ENCODE measurements around the gene NUPR1.
"Not testable (repeated sequence)": the region's sequence is repeated elsewhere in the genome, so short reads cannot be mapped to it uniquely, and the experiment has no call there.

The NUPR1 gene

GRCh38 chr16:28527100-28527785, 11.5 kb downstream of the NUPR1 start:
- not testable (repeated sequence) for DNase-seq (ENCODE audit: low read depth in 3 of 3)

- no peak for DNase-seq (ENCODE audit: low read depth in 3 of 3)
These were observed 12.3 kb downstream of the NUPR1 start for GRCh38 chr16:28526201-28527099.

GRCh38 chr16:28524681-28525171, 14.0 kb downstream of the NUPR1 start:
- DNase-seq (ENCODE audit: low read depth in 3 of 3), result no peak

GRCh38 chr16:28522792-28523191, 16.0 kb downstream of the NUPR1 start:
- DNase-seq (ENCODE audit: low read depth in 3 of 3), result no peak

GRCh38 chr16:28521436-28521835, 17.3 kb downstream of the NUPR1 start:
- no peak for DNase-seq (ENCODE audit: low read depth in 3 of 3)

GRCh38 chr16:28520672-28521071, 18.1 kb downstream of the NUPR1 start:
- no peak for DNase-seq (ENCODE audit: low read depth in 3 of 3)

GRCh38 chr16:28514246-28514645, 24.5 kb downstream of the NUPR1 start:
- no peak for DNase-seq (ENCODE audit: low read depth in 3 of 3)

- no peak for DNase-seq (ENCODE audit: low read depth in 3 of 3)
These were observed 25.1 kb downstream of the NUPR1 start for GRCh38 chr16:28513484-28514181.

GRCh38 chr16:28511801-28512789, 26.7 kb downstream of the NUPR1 start:
- no peak for DNase-seq (ENCODE audit: low read depth in 3 of 3)

- no peak for DNase-seq (ENCODE audit: low read depth in 3 of 3)
These were observed 27.7 kb downstream of the NUPR1 start for GRCh38 chr16:28511031-28511430.

GRCh38 chr16:28505489-28506137, 33.2 kb downstream of the NUPR1 start:
- DNase-seq (ENCODE audit: low read depth in 3 of 3), result no peak

GRCh38 chr16:28504707-28505404, 33.9 kb downstream of the NUPR1 start:
- no peak for DNase-seq (ENCODE audit: low read depth in 3 of 3)

- no peak for DNase-seq (ENCODE audit: low read depth in 3 of 3)
These were observed 35.1 kb downstream of the NUPR1 start for GRCh38 chr16:28503470-28504259.

- no peak for DNase-seq (ENCODE audit: low read depth in 3 of 3)
These were observed 36.5 kb downstream of the NUPR1 start for GRCh38 chr16:28502290-28502689.

GRCh38 chr16:28501258-28502232, 37.2 kb downstream of the NUPR1 start:
- no peak for DNase-seq (ENCODE audit: low read depth in 3 of 3)

- DNase-seq (ENCODE audit: low read depth in 3 of 3), result not testable (repeated sequence)
These were observed 38.1 kb downstream of the NUPR1 start for GRCh38 chr16:28500476-28501180.

GRCh38 chr16:28499854-28500253, 38.9 kb downstream of the NUPR1 start:
- no peak for DNase-seq (ENCODE audit: low read depth in 3 of 3)

Measured in stimulated activated CD4-positive, alpha-beta T cell treated with anti-CD3 and anti-CD28 coated beads, TNF-alpha, amount 100 ng/mL, for 4 hours (primary cell).